RWPE2 (cell line): ENCODE measurements around the gene ALDH2.
"Not testable (repeated sequence)": the region's sequence is repeated elsewhere in the genome, so short reads cannot be mapped to it uniquely, and the experiment has no call there.

Experiments used
- ATAC-seq: fragments of 200-7000 bp; cut with Tn5 transposase; 3 replicates; pipeline ENCODE4 v1.9.1; 2021; ENCODE audit warnings: low read depth
- DNase-seq: peaks from one replicate; pipeline ENCODE4 v3.0.0-alpha.2; 2020; ENCODE audit warnings: low spot score
- H3K27ac ChIP-seq: fragments of 450-650 bp; 2 replicates; pipeline ENCODE4 v1.5.1; 2017; ENCODE audit warnings: mild to moderate bottlenecking; ENCODE audit not compliant: poor library complexity, severe bottlenecking
- H3K27me3 ChIP-seq: fragments of 250-450 bp; sonication (Bioruptor Pico); 2 replicates; pipeline ENCODE4 v1.5.1; 2021; ENCODE audit warnings: mild to moderate bottlenecking, moderate library complexity; ENCODE audit not compliant: insufficient read depth, poor library complexity, severe bottlenecking
- H3K36me3 ChIP-seq: fragments of 250-450 bp; sonication (Bioruptor Pico); 2 replicates; pipeline ENCODE4 v1.5.1; 2020; ENCODE audit warnings: low read depth, mild to moderate bottlenecking, moderate library complexity
- H3K4me1 ChIP-seq: fragments of 250-450 bp; sonication (Bioruptor Pico); 2 replicates; pipeline ENCODE4 v1.5.1; 2021; ENCODE audit warnings: mild to moderate bottlenecking, moderate library complexity; ENCODE audit not compliant: insufficient read depth, poor library complexity, severe bottlenecking
- H3K4me3 ChIP-seq: fragments of 250-450 bp; sonication (Bioruptor Pico); 2 replicates; pipeline ENCODE4 v1.5.1; 2021; ENCODE audit warnings: mild to moderate bottlenecking, moderate library complexity; ENCODE audit not compliant: severe bottlenecking
- H3K9me3 ChIP-seq: fragments of 250-450 bp; sonication (Bioruptor Pico); 2 replicates; pipeline ENCODE4 v1.5.1; 2021; ENCODE audit warnings: mild to moderate bottlenecking, moderate library complexity; ENCODE audit not compliant: severe bottlenecking
- TF ChIP-seq, protein P1 (sequence below): fragments of 450-650 bp; IDR thresholded peaks from one replicate; pipeline ENCODE4 v1.5.1; 2017; ENCODE audit warnings: mild to moderate bottlenecking, moderate library complexity; ENCODE audit not compliant: poor library complexity, severe bottlenecking

ALDH2 gene

DNA sequence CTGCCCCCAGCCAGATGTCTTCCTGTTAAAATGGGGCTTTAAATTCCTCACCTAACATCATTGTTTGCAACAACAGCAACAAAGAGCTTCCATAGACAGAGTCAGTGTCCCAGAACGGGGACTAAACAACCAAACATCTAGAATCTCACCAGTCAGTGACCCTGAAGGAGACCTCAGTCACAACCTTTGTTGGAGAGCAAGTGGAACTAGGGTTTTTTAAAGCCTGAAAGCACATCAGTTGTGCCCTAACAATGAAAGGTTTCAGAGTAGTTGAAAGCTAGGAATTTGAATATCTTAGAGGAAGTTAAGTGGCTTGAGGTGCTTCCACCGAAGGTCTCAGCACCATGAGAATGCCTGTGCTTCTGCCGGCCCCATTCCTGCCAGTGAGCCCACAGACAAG, 5.0 kb upstream of the ALDH2 start:
- TF ChIP-seq, protein P1, sequence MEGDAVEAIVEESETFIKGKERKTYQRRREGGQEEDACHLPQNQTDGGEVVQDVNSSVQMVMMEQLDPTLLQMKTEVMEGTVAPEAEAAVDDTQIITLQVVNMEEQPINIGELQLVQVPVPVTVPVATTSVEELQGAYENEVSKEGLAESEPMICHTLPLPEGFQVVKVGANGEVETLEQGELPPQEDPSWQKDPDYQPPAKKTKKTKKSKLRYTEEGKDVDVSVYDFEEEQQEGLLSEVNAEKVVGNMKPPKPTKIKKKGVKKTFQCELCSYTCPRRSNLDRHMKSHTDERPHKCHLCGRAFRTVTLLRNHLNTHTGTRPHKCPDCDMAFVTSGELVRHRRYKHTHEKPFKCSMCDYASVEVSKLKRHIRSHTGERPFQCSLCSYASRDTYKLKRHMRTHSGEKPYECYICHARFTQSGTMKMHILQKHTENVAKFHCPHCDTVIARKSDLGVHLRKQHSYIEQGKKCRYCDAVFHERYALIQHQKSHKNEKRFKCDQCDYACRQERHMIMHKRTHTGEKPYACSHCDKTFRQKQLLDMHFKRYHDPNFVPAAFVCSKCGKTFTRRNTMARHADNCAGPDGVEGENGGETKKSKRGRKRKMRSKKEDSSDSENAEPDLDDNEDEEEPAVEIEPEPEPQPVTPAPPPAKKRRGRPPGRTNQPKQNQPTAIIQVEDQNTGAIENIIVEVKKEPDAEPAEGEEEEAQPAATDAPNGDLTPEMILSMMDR, result no peak
- DNase-seq (no peak), ATAC-seq (no peak)
- no peaks in the 10 kb centered on the region for H3K4me1 ChIP-seq
- H3K4me3 ChIP-seq, result no peak overlapping the region
- H3K9me3 ChIP-seq, result no peaks in the 10 kb centered on the region
- no peaks in the 10 kb centered on the region for H3K27me3 ChIP-seq
- H3K27ac ChIP-seq, result no peak overlapping the region
- H3K36me3 ChIP-seq, result no peaks in the 10 kb centered on the region

DNA sequence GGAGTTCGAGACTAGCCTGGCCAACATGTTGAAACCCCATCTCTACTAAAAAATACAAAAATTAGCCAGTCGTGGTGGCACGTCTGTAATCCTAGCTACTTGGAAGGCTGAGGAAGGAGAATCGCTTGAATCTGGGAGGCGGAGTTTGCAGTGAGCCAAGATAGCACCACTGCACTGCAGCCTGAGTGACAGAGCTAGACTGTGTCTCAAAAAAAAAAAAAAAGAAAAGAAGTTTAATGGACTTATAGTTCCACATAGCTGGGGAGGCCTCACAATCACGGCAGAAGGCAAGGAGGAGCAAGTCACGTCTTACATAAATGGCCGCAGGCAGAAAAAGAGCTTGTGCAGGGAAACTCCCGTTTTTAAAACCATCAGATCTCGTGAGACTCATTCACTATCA, 3.2 kb upstream of the ALDH2 start:
- not testable (repeated sequence) for DNase-seq, H3K4me1 ChIP-seq, H3K4me3 ChIP-seq, H3K36me3 ChIP-seq, ATAC-seq, H3K27ac ChIP-seq, H3K27me3 ChIP-seq, H3K9me3 ChIP-seq

GRCh38 chr12:111764120-111764821, 2.5 kb upstream of the ALDH2 start:
- Histone ChIP-seq H3K4me3 (no peak overlapping the region), H3K4me1 (peaks cover 6% of the 10 kb centered on the region), H3K9me3 (no peaks in the 10 kb centered on the region), H3K36me3 (no peaks in the 10 kb centered on the region), H3K27me3 (no peaks in the 10 kb centered on the region), H3K27ac (no peak overlapping the region)
- DNase-seq, result no peak
- TF ChIP-seq, protein P1, result no peak
- no peak for ATAC-seq

DNA sequence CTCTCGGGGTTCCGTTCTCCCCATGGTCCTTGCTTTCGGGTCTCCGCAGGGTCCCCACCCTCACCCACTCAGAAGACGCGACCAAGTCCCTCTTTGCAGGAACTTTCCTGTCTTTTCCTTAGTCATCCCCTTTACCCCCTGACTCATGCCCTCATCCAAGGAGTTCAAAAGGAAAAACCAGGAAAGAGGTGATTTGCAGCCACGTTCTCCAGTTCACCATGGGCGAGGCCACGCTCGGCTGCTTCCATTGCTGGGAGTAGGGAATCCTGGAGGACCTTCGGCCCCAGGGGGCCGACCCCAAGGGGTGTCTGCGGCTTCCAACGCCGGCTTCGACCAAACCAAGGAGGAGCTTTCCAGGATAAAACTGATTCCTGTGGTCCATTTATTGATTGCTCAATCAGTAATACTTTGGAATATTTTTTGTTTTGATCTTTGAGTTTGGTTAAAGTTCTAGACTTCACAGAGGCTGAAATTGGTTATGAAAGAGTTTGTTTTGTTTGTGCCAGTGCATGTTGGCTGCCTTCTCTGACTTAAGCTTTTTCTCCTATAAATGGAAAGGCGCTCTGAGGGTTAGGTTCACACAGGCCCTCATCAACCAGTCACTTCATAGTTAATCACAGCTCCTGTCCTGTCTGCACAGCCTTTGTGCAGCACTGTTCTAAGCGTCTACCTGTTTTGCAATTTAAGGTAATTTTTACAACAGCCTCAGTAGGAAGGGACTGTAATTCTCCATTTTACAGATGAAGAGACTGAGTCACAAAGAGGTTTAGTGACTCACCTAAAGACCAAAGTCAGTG, 827 bp downstream of the ALDH2 start:
- no peak for DNase-seq
- Histone ChIP-seq H3K36me3 (no peaks in the 10 kb centered on the region), H3K4me3 (peak overlapping the region; percentile 51), H3K4me1 (peaks cover 6% of the 10 kb centered on the region), H3K27ac (peak overlapping the region; percentile 32), H3K27me3 (no peaks in the 10 kb centered on the region), H3K9me3 (no peaks in the 10 kb centered on the region)
- peak; percentile 69 for ATAC-seq
- TF ChIP-seq, protein P1, result no peak

DNA sequence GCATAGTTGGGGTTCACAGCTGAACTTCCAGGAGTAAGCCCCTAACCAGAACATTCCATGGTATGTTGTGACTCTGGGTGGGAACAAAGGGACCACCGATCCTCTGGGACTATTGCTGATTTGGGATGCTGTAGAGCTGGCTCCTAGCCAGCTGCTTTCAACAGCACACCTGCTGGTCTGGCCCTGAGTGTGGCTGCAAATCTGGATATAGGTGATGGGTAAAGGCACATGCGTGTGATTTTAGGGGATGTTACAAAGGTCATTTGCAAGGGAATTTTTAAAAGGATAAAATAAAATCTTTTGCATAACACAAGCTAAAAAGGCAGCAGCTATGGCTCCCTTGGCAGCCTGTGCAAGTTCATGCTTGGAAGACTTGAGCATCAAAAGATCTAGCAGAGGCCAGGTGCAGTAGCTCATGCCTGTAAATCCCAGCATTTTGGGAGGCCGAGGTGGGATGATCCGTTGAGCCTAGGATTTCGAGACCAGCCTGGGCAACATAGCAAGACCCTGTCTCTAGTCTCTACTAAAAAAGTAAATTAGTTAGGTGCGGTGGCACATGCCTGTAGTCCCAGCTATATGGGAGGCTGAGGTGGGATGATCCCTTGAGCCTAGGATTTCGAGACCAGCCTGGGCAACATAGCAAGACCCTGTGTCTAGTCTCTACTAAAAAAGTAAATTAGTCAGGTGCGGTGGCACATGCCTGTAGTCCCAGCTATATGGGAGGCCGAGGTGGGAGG, 1.6 kb downstream of the ALDH2 start:
- H3K4me1 ChIP-seq, result peaks cover 8% of the 10 kb centered on the region
- no peaks in the 10 kb centered on the region for H3K9me3 ChIP-seq
- no peaks in the 10 kb centered on the region for H3K27me3 ChIP-seq
- H3K36me3 ChIP-seq, result no peaks in the 10 kb centered on the region
- TF ChIP-seq, protein P1, result no peak
- ATAC-seq (no peak), DNase-seq (no peak)
- H3K27ac ChIP-seq, result no peak overlapping the region
- no peak overlapping the region for H3K4me3 ChIP-seq
